HUDEP-2 (cell line): Measurements from ENCODE around the gene MTRF1.
A peak's percentile ranks its signal among the peaks of the same experiment; 100 is the strongest.
"Not testable (repeated sequence)": the region's sequence is repeated elsewhere in the genome, so short reads cannot be mapped to it uniquely, and the experiment has no call there.

Experiments
- DNase-seq, 76 experiments: peaks; one replicate each; lab custom pipeline; 2025; ENCODE audit not compliant: unreplicated experiment in 76 of 76; lab: John Stamatoyannopoulos, UW

The MTRF1 gene

DNA sequence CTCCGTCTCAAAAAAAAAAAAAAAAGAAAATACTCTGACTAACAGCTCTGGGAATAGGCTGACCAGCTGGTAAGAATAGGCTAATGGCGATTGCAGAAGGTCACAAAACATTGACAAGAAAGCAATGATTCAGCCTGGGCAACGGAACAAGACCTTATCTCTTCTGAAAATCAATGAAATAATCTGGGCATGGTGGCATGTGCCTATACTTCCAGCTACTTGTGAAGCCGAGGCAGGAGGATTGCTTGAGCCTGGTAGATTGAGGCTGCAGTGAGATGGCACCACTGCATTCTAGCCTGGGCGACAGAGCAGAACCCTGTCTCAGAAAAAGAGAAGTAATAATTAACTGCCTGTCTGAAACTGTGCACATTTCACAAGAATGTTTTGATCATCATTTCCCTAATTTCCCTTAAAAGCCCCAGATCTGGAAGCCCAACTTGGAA lies 18.8 kb upstream of the MTRF1 start:
- DNase-seq, result no peak

DNA sequence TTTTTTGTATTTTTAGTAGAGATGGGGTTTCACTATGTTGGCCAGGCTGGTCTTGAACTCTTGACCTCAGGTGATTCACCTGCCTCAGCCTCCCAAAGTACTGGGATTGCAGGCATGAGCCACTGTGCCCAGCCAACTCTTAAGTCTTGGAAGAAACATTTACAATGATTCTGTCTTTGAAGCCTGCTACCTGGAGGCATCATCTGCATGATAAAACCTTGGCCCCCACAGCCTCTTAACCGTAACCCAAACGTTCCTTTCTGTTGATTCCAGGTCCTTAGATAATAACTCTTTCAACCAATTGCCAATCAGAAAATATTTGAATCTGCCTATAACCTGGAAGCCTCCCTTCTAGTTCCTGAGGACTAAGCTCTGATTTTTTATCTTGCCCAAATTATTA lies 15.8 kb upstream of the MTRF1 start:
- not testable (repeated sequence) for DNase-seq

DNA sequence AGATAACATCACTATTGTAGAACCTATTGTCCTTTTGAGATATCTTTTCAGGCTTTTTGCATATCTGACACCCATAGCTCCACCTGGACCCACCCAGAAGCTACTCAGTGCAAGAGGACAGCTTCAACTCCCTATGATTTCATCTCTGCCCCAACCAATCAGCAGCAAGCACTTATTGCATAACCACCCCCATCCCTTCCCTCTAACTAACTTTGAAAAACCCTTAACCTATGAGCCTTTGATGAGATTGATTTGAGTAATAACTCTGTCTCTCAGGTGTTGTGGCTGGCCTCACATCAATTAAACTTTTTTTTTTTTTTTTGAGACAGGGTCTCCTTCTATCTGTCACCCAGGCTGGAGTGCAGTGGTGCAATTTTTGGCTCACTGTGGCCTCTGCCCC lies 13.4 kb upstream of the MTRF1 start:
- no peak for DNase-seq

- no peak for DNase-seq
Observed at GRCh38 chr13:41274881-41275280, 11.5 kb upstream of the MTRF1 start.

GRCh38 chr13:41273831-41274441 lies 10.6 kb upstream of the MTRF1 start:
- no peak for DNase-seq

- no peak for DNase-seq
Observed at GRCh38 chr13:41271456-41272285, 8.3 kb upstream of the MTRF1 start.

DNA sequence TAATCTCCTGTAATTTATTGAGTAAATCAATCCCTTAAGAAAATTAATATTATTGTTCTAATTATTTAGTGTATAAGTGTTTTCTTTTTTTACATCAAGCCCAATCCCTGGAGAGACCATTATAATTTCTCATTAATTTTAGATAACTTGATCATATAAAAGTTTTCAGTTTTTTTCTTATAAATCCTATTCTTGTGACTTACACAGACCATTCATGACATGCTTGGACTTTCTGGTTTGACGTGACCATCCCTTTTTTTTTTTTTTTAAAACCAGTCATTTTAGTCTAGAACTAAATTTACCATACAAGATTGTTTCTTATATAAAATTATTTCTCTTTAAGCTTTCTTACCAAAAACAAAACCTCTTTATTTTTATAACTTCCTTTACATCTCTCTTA lies 5.4 kb upstream of the MTRF1 start:
- peak in 4 of 76 experiments; percentile 5 to 33 (median 16) for DNase-seq

- DNase-seq, result no peak
Observed at GRCh38 chr13:41267106-41267505, 3.7 kb upstream of the MTRF1 start.

DNA sequence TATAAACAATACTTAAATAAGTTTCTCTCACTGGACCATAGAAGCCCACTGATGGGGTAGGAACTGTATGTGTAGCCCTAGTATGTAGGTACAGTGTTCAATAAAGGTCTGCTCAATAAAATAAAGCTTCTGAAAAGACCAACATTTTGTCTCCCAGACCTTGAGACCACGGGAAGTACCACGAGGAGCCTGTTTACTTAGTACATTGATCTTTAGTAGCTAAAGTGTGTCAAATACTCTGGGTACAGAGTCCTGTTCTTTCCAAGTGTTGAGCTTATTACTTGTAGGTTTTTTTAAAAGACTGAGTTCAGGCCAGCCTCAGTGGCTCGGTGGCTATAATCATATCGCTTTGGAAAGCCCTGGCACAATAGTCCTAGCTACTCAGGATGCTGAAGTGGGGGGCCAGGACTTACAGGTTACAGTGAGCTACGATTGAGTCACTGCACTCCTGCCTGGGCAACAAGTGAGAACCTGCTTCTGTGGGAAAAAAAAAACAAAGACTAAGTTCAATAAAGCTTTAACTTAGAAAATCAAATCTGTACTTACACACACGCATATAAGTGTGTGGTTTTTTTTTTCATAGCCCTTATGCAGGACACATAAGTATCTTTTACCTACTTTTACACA lies 3.4 kb downstream of the MTRF1 start:
- DNase-seq, result no peak

GRCh38 chr13:41257535-41257934 lies 5.8 kb downstream of the MTRF1 start:
- DNase-seq, result no peak

- no peak for DNase-seq
Observed at GRCh38 chr13:41254902-41255301, 8.5 kb downstream of the MTRF1 start.

- no peak for DNase-seq
Observed at GRCh38 chr13:41250993-41251392, 12.4 kb downstream of the MTRF1 start.

DNA sequence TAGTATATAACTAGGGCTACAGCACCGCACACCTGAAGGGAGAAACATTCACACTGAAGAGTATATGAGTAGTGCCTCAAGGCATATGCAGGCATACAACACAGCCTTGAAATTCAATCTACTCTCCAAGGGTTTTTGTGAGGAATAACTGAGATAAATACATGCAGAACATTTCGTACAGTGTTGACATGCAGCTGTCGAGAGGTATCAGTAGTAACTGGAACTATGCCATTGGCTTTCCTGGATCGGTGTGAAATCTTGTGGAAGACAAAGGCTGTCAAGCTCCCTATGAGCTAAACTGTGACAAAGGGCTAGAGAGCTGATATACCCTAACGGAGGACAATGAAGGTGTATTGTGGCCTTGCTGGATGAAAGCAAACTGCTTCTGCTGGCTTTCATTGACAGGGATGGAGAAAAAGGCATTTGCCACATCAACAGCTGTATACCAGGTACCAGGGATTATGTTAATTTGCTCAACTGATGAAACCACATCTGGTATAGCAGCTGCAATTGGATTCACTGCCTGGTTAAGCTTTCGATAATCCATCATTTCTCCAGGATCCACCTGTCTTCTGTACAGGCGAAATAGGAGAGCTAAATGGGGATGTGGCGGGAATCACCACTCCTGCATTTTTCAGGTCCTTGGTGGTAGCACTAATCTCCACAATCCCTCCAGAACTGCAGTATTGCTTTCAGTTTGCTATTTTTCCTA lies 16.3 kb downstream of the MTRF1 start:
- DNase-seq, result no peak

- peak in 48 of 76 experiments; percentile 0 to 59 (median 22) for DNase-seq
Observed at GRCh38 chr13:41244556-41244955, 18.8 kb downstream of the MTRF1 start.

GRCh38 chr13:41241626-41242025 lies 21.8 kb downstream of the MTRF1 start:
- DNase-seq, result no peak

- no peak for DNase-seq
Observed at GRCh38 chr13:41236369-41236768, 27.0 kb downstream of the MTRF1 start.

DNA sequence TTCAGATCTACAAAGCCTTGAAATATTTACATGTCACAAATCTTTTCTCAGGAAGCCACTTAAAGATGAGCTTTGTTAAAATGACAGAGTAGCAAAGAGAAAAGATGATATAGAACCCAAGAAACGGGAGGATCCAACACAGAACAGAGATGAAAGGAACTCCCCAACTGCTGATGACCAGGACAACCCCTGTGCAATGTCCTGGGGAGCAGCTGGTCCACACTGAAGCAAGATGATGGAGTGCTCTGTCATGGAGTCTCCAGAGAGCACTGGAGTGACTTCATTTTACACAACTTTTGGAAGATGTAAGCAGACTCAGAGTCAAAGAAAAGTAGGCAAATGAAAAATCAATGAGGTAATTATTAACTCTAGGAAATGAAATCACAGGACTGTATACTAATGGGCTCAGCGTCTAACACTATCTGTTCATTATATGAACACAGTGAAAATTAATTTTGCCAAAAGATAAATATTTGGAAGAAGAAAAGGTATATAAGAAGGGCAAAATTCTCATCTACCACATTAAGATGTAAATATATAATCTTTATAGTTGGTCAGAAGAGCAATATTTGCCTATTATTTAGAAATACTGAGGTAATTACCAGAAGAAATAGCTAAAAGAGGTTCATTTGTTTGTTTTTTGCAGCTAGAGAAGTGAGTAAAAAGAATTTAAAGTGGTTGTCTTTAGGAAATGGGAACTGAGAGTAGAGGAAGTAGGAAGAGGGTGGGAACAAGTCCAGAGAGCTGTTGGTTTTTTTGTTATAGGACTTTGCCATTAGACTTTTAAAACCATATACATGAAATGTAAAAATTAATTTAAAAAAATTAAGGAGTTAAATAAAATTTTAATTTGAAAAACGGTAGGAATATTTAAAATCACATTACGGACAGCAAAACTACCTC lies 30.5 kb downstream of the MTRF1 start:
- DNase-seq, result no peak

DNA sequence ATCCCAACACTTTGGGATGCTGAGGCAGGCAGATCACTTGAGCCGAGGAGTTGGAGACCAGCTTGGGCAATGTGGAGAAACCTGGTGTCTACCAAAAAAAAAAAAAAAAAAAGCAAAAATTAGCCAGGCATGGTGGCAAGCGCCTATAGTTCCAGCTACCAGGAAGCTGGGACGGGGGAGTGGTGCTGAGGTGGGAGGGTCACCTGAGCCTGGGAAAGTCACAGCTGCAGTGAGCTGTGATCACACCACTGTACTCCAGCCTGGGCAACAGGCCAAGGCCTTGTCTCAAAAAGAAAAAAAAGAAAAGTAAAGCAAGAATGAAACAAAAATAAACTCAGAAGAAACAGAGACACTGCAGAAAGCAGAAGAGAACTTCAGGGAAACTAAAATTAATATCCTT lies 31.6 kb downstream of the MTRF1 start:
- DNase-seq, result peak in 21 of 76 experiments; percentile 0 to 40 (median 9)

DNA sequence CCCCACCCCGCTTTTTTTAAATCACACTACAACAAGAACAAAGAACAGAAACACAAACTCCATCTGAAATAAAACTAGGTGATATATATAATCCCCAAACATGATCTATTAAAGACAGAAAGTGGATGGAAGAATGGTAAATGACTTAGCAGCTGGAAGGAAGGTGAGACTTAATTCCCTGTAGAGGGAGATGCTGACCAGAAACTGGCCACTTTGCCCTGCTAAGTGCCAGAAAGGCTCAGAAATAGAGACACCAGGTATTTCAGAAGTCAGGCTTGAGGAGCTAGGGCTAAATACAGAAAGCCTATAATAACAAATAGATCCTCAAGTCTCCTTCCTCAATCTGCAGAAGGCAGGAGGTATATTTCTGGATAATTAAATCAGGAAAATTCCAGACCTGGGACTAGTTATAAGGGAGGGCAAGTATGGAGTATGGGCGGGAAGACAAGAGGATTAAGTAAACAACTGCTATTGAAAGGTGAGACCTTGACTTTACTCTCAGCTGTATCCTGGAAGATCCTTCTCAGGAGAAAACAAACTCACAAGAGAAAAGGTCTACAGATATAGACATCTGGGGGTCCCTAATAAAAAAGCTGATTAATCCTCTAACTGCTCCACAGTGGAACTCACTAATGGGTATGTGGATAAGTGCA lies 32.2 kb downstream of the MTRF1 start:
- no peak for DNase-seq

- DNase-seq, result no peak
Observed at GRCh38 chr13:41229356-41229755, 34.0 kb downstream of the MTRF1 start.
